GM12875 (cell line): ENCODE results near the gene PDHB.

Source experiments
- H3K4me3 ChIP-seq: one replicate; pipeline ENCODE4 v1.5.1; 2011; ENCODE audit warnings: low read depth, low read length, control low read depth
- CTCF ChIP-seq: IDR thresholded peaks from 2 replicates; pipeline ENCODE4 v1.5.1; 2011; ENCODE audit warnings: low read depth, mild to moderate bottlenecking, control low read depth, inconsistent platforms, low read length, moderate library complexity, borderline replicate concordance; ENCODE audit not compliant: insufficient read depth

PDHB gene

GRCh38 chr3:58422756-58423325 lies 10.8 kb downstream of the PDHB start:
- H3K4me3 ChIP-seq, result no peak overlapping the region
- no peak for TF ChIP-seq CTCF

- TF ChIP-seq CTCF, result no peak
- no peak overlapping the region for H3K4me3 ChIP-seq
Observed at GRCh38 chr3:58421004-58421403, 12.6 kb downstream of the PDHB start.

GRCh38 chr3:58419780-58420507 lies 13.7 kb downstream of the PDHB start:
- H3K4me3 ChIP-seq, result no peak overlapping the region
- peak; percentile 12; the same call in 1 of the 2 replicates for TF ChIP-seq CTCF

DNA sequence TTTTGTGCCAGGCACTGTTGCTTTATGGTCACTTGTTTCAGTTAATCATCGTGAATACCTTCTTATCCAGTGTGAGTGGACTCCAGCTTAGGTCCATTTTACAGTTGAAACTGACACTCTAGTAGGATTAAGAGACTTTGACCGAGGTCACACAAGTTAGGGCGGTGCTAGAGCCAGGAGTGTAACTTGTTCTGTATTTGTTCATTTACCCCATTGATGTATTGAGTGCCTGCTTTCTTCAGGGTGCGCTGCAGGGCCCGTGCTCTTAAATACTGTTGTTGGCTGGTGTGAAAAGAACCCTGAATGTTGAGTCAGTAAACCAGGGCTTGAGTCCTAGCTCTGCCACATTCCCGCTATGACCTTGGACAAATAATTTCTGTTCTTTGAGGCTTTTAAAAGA lies 15.4 kb downstream of the PDHB start:
- no peak for TF ChIP-seq CTCF
- H3K4me3 ChIP-seq, result no peak overlapping the region

GRCh38 chr3:58417075-58417474 lies 16.6 kb downstream of the PDHB start:
- TF ChIP-seq CTCF, result no peak

GRCh38 chr3:58416191-58416590 lies 17.4 kb downstream of the PDHB start:
- no peak for TF ChIP-seq CTCF
- H3K4me3 ChIP-seq, result no peak overlapping the region

More at GRCh38 chr3:58417075-58417474, 16.6 kb downstream of the PDHB start:
- H3K4me3 ChIP-seq, result no peak overlapping the region
